Eye (tissue), 1 donor: ENCODE measurements around the gene SEZ6L.
A peak's percentile ranks its signal among the peaks of the same experiment; 100 is the strongest.

Experiments
- DNase-seq: peaks from one replicate; pipeline ENCODE4 v3.0.0-alpha.2; 2015

SEZ6L gene

GRCh38 chr22:26169315-26170111 lies at the start of gene SEZ6L:
Gene SEZ6L, plus strand, starts transcription at chr22:26169462. Its CDS starts 208 bp downstream, at chr22:26169670.
- DNase-seq, result peak; percentile 78

DNA sequence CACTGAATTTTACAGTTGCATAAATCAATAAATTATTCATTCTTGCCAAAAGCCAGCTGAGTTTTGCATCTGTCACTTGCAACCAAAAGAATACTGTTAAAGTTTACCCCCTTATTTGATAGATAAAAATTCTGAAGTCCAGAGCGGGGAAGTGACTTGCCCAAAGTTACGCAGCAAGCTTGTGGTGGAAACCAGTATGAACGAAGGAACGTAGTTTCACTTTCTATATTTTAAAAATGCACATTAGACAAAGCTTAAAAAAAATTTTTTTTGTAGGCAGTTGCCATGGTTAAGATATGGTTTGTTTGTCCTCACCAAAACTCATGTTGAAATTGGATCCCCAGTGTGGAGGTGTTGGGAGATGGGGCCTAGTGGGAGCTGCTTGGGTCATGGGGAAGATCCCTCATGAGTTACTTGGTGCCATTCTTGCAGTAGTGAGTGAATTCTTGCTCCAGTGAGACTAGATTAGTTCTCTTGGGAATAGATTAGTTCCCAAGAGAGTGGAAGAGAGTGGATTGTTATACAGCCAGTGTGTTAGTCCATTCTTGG lies 46.3 kb upstream of the SEZ6L start:
- DNase-seq, result no peak

DNA sequence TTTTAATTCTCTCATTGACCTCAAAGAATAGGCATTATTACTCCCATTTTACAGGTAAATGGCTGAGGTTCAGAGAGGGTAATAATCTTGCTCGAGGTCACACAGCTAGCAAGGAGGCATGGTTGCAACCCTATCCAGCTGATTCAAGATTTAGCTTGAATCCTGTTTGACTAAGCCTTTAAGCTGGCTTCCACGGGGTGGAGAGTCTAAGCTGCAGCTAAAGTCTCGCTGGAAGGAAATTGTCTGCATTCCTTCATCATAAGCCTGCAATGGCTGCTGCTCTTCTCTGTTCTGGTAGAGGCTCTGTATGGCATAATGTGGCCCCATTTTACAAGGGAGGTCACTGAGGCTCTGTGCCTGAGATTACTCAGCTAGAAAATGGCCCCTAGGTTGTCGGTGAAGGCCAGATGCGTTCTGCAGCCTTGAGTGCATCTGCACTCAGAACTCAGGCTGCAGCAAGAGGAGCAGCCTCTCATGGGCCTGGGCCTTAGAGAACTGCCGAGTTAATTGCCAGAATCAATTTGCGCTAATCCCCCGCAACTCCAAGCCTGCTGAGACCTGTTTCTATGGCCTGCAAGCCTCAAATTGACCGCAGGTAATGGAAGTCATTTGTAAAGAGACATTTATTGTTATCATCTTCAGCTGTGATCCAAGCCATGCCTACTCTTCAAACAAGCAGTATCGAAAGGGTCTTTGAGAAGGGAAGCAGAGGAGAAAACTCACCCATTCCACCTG lies 44.1 kb upstream of the SEZ6L start:
- DNase-seq, result peak; percentile 60

DNA sequence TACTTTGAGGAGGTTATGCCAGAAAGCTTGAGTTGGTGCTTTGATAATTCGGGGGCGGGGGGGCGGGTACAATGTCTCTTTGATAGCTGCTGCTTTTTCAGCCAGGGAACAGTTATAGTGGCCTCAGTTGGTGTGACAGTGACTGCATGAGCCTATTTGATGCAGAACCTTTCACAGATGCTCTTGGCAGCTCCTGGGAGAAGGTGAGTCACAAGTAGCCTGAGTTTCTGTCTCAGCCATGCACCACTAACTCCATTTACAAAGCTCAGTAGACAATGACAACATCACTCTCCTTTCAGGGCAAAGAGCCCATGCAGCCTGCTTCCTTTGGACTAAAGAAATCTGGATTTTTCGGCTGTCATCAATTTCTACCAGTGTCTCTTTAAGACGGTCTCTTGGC lies 42.1 kb upstream of the SEZ6L start:
- no peak for DNase-seq

- no peak for DNase-seq
Observed at GRCh38 chr22:26127556-26127955, 41.7 kb upstream of the SEZ6L start.

GRCh38 chr22:26131589-26132154 lies 37.6 kb upstream of the SEZ6L start:
- no peak for DNase-seq

- no peak for DNase-seq
Observed at GRCh38 chr22:26134654-26135330, 34.5 kb upstream of the SEZ6L start.

DNA sequence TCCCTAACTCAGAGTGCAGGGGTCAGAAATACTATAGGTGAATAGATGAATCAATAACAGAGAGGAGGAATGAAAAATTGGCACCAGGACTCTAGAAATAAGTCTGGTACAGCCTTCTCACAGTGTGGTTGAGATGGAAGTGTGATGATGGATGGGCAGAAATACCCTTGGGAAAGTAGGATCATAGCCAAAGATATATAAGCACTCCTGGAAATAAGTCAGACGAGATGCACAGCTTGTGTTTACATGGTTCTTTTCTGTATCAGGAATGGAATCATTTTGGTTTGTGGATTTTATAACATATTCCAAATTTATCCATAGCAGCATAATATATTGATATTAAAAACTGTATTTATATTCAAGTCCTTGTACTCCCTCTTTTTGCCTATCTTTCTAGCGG lies 33.5 kb upstream of the SEZ6L start:
- DNase-seq, result no peak

- no peak for DNase-seq
Observed at GRCh38 chr22:26139310-26139709, 30.0 kb upstream of the SEZ6L start.

GRCh38 chr22:26141831-26142230 lies 27.4 kb upstream of the SEZ6L start:
- no peak for DNase-seq

DNA sequence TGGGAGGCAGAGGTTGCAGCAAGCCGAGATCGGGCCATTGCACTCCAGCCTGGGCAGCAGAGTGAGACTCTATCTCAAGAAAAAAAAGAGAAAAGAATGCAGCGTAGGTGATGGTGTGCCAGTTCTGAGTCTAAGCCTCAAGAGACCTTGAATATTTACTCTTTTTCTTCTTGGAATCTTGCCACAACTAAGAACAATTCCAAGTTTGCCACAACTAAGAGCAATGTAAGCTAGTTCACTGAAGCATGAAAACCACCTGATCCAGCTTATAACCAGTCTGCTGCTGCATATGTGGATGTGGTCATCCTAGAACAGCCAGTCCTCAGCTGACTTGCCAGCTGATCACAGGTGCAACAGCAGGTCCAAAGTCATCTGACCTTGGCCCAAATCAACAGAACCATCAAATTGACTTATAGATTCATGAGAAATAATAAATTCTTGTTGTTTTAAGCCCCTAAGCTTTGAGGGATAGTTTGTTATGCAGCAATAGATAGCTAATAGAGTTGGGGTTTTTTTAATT lies 25.4 kb upstream of the SEZ6L start:
- DNase-seq, result peak; percentile 15

DNA sequence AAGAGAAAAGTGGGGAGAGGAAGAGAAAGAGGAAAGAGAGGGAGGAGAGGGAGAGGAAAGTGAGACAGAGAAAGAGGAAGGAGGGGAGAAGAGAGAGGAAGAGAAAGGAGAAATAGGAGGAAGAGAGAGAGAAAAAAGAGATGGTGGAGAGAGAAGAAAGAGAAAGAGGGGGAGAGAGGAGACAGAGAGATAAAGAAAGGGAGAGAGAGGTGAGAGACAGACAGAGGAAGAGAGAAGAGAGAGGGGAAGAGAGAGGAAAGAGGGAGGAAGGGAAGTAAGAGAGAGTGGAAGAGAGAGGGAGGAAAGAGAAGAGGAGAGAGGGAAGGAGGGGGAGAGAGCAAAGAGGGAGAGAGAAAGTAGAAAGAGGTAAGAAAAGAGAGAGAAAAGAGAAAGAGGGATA lies 9.4 kb upstream of the SEZ6L start:
- DNase-seq, result no peak

DNA sequence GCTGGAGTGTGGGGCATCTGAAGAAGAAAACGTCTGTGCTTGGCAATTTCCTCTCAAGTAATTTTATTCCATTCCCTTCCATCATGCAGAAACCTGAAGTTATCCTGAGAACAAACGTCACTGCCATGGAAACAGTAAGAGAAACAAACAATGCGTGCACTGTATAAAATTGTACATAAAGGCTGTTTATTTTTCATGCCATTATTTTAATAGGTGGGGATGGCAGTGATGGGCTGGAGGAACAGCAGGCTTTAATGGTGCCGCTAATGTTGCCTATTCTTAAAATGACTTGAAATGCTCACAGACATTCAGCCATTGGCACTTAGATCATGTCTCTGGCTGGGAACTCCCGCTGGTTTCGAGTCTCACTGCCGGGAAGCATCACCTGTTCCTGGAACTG lies 7.5 kb upstream of the SEZ6L start:
- no peak for DNase-seq

DNA sequence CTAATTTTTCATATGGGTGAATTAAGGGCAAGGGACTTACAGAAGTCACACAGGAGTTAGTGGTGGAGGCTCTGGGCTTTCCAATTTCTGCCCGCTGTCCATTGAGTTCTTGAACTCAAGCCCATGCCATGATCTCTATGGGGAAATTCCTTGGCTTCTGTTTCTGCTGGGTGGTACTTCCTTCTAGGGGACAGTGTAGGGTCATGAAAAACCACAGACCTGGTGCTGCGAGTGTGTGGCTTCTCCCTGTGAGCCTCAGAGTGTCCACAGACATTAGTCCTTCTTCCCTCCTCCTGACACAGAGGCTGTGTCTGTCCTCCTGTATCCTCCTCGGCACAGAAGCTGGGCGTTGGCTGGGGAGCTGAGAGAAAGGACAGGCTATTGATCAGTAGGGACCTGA lies 6.3 kb upstream of the SEZ6L start:
- no peak for DNase-seq

- DNase-seq, result no peak
Observed at GRCh38 chr22:26164174-26164573, 5.1 kb upstream of the SEZ6L start.

- peak; percentile 41 for DNase-seq
Observed at GRCh38 chr22:26168330-26168851, 871 bp upstream of the SEZ6L start.

- DNase-seq, result peak; percentile 66
Observed at GRCh38 chr22:26168939-26169314, 335 bp upstream of the SEZ6L start.

GRCh38 chr22:26170112-26170492 lies 840 bp downstream of the SEZ6L start:
- peak; percentile 46 for DNase-seq

- peak; percentile 80 for DNase-seq
Observed at GRCh38 chr22:26170795-26171580, 1.7 kb downstream of the SEZ6L start.

- DNase-seq, result peak; percentile 70
Observed at GRCh38 chr22:26172389-26172990, 3.2 kb downstream of the SEZ6L start.

- peak; percentile 60 for DNase-seq
Observed at GRCh38 chr22:26174280-26174679, 5.0 kb downstream of the SEZ6L start.
